ENCODE data around the gene SLC9A7.

The SLC9A7 gene

DNA sequence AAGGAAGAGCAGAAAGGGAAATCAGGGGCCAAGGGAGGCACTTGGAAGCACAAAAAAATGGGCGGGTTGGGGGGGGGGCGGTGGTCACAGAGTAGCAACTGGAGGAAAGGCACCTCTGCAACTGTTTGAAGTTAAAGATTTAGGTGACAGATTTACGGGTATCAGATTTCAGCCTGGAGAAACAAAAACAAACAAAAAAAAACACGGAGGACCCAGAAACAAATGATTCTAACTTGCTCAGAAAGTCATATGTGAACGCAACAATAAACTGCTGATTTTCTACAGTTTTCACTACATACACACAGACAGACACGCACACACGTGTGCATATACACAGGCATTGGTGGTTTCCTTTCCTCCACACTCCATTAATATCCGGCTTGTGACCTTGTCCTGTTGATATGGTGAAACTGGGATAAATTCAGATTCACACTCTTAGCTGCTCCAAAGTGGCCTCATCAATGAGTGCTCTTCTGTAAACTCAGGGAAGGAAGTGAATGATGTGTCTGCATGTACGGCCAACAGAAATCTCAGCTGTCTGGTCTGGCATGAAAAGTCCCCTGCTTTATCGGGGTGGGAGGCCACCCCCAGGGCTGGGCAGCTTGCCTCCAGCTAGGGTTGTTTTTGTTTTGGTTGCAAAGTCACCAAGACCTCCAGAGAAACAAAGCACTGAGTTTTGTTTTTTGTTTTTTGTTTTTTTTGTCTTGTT, 131.1 kb downstream of the SLC9A7 start:
- TF ChIP-seq CTCF (IDR thresholded peaks at IDR 0.05; ENCODE audit: borderline replicate concordance, insufficient read depth, low read depth, low read length): no peak
- peak overlapping the region; percentile 10 for H3K4me3 ChIP-seq (ENCODE audit: low read depth, low read length)

DNA sequence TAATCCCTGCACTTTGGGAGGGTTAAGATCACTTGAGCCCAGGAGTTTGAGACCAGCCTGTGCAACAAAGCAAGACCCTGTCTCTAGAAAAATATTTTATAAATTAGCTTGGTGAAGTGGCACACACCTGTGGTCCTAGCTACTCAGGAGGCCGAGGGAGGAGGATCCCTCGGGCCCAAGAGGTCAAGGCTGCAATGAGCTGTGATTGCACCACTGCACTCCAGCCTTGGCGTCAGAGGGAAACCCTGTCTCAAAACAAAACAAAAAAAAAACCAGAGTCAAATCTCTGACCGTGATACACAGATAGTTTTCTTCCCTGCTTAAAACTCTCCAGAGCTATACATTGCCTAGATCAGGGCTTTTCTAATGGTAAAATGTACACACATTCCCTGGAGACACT, 131.9 kb downstream of the SLC9A7 start:
- H3K4me3 ChIP-seq (ENCODE audit: low read depth, low read length): no peak overlapping the region
- TF ChIP-seq CTCF (IDR thresholded peaks at IDR 0.05; ENCODE audit: borderline replicate concordance, insufficient read depth, low read depth, low read length): no peak

DNA sequence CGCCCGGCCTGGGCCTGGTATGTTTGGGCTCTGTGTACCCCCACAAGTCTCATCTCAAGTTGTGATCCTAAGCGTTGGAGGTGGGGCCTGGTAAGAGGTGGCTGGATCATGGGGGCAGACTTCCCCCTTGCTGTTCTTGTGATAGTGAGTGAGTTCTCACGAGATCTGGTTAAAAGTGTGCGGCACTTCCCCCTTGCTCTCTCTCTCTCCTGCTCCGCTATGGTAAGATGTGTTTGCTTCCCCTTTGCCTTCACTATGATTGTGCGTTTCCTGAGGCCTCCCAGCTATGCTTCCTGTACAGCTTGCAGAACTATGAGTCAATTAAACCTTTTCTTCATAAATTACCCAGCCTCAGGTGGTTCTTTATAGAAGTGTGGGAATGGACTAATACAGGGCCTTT, 132.4 kb downstream of the SLC9A7 start:
- no peak overlapping the region for H3K4me3 ChIP-seq (ENCODE audit: low read depth, low read length)
- TF ChIP-seq CTCF (IDR thresholded peaks at IDR 0.05; ENCODE audit: borderline replicate concordance, insufficient read depth, low read depth, low read length): no peak

DNA sequence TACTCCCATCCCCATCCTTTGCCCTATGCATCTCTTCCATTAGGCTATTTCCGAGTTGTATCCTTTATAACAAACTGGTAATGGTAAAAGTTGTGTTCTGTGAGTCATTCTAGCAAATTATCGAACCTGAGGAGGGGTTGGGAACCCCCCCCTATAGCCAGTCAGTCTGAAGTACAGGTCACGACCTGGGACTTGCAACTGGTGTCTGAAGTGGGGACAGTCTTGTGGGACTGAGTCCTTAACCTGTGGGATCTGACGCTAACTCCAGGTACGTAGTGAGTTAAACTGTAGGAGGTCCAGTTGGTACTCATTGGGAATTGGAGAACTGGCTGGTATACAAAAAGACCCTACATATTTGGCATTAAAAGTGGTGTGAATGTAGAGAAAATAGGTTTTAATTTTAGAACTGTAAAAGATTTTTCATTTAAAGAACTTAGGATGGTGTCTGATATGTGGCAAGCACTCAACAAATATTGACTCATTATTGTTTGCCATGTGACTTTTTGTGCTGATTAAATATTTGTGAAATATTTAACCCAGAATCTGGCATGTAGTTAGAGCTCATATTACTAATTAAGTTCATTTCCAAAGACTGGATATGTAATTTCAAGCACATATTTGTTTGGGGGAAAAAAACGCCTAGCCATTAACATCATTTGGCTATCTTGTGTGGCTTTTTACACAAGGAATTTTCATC, 134.7 kb downstream of the SLC9A7 start:
- H3K4me3 ChIP-seq (ENCODE audit: low read depth, low read length): no peak overlapping the region
- TF ChIP-seq CTCF (IDR thresholded peaks at IDR 0.05; ENCODE audit: borderline replicate concordance, insufficient read depth, low read depth, low read length): no peak

DNA sequence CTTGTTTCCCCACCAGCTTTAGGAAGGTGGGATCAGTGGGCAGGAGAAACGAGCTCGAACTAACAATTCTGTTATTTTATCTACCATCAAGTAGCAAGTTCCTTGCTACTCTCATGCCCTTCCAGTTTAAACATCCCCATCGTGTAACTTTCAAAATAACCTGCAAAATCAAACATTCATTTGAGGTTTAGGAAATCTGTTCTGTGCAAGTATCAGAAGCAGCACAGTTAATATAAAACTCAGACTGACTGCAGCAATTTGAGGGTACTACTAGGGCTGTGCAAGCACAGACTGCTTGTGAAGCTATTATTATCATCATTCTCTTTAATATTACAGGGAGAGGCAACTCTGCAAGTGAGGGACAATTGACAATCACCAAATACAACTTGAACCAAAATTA, 137.3 kb downstream of the SLC9A7 start:
- no peak overlapping the region for H3K4me3 ChIP-seq (ENCODE audit: low read depth, low read length)
- no peak for TF ChIP-seq CTCF (IDR thresholded peaks at IDR 0.05; ENCODE audit: borderline replicate concordance, insufficient read depth, low read depth, low read length)

- TF ChIP-seq CTCF (IDR thresholded peaks at IDR 0.05; ENCODE audit: borderline replicate concordance, insufficient read depth, low read depth, low read length): no peak
- H3K4me3 ChIP-seq (ENCODE audit: low read depth, low read length): no peak overlapping the region
These were observed 138.4 kb downstream of the SLC9A7 start for GRCh38 chrX:46620505-46620904.

GRCh38 chrX:46618947-46619346, 140.0 kb downstream of the SLC9A7 start:
- no peak overlapping the region for H3K4me3 ChIP-seq (ENCODE audit: low read depth, low read length)
- TF ChIP-seq CTCF (IDR thresholded peaks at IDR 0.05; ENCODE audit: borderline replicate concordance, insufficient read depth, low read depth, low read length): no peak

All from GM12875 (cell line).